ENCODE results near the gene EPC1. TPM values are rescaled to one million over a fixed set of nuclear protein-coding genes. Genes with fewer than 3 reads are reported as not detected.

The EPC1 gene
- total and polyA plus RNA-seq, 9 of the 15 experiments (the other 6 are each of a cell fraction or from before 2014, with no cell fraction given), result 7.0 to 43.6 (median 16.1) TPM

DNA sequence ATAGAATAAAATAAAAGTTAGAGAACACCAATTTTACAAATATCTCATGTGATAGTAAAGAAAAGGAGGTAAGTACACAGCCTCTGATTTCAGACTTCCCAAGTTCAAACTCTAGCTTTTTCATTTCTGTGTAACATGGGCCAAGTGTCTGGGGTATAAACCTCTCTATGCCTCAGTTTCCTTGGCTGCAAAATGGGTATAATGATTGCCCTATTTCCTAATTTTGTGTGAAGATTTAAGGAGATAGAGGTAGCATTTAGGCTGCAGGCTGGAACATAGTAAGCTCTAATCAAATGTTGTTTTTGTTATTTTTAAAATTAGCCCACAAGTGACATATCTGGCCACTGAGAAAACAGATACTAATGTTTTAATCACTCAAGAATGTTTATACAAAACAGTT lies 26.1 kb upstream of the EPC1 start:
- in situ Hi-C loops (cut with MboI), result no loop called here
- Histone ChIP-seq H3K9ac (ENCODE audit: insufficient read depth in 1 of 2, low read depth in 2 of 2, low read length in 2 of 2) (no peak overlapping the region), H3K4me3 (no peak overlapping the region), H2AFZ (ENCODE audit: low read depth, low read length) (no peak overlapping the region), H3K9me1 (ENCODE audit: control insufficient read depth, insufficient read depth, low read length) (no peaks in the 10 kb centered on the region), H3K27me3 (ENCODE audit: control insufficient read depth in 2 of 2, insufficient read depth in 2 of 2, low read length in 2 of 2) (no peaks in the 10 kb centered on the region), H3K4me1 (replicated peaks in 1 of 2; ENCODE audit: control insufficient read depth in 2 of 2, insufficient read depth in 2 of 2, low read length in 2 of 2) (no peaks in the 10 kb centered on the region), H3K27ac (ENCODE audit: extremely low read depth, low read depth, low read length) (no peak overlapping the region), H4K20me1 (replicated peaks; ENCODE audit: control insufficient read depth, insufficient read depth, low read length) (no peaks in the 10 kb centered on the region), H3K79me2 (ENCODE audit: control insufficient read depth, insufficient read depth, low read length) (peaks cover 55% of the 10 kb centered on the region), H3K9me3 (replicated peaks; ENCODE audit: control insufficient read depth, insufficient read depth, low read depth, low read length) (no peaks in the 10 kb centered on the region), H3K4me2 (ENCODE audit: insufficient read depth, low read length) (no peak overlapping the region), H3K36me3 (ENCODE audit: control insufficient read depth, insufficient read depth, low read length) (no peaks in the 10 kb centered on the region)
- CTCF ChIA-PET (ENCODE audit: low intra/inter-chr PET ratio), result no interaction called here
- intact Hi-C loops (cut with micrococcal nuclease), result loop anchor here (10.0 kb wide), 3 partner anchors 422 to 632 kb away; partner anchors contain the start of gene ITGB1
- FAIRE-seq (no peak), DNase-seq (ENCODE audit: extremely low read depth in 1 of 4, low spot score in 3 of 4) (no peak), ATAC-seq (no peak)
- POLR2A ChIA-PET, result interaction anchor here (1.1 to 1.3 kb wide), 2 partner anchors 15 to 64 kb away, joined by 3 read pairs; no protein-coding TSS in a partner anchor
- BruUV-seq (replicated peaks), result no TSS peak
- no peak for TF ChIP-seq LARP7 (IDR thresholded peaks at IDR 0.05)
- TF ChIP-seq RBBP5 (IDR thresholded peaks at IDR 0.05; ENCODE audit: borderline replicate concordance, insufficient read depth, low read length, poor library complexity, severe bottlenecking), result no peak
- peak; percentile 91 for TF ChIP-seq RBM25 (IDR thresholded peaks at IDR 0.05; ENCODE audit: low read depth, low read length, severe bottlenecking)
- TF ChIP-seq ZNF354B (CRISPR knock-in tag; IDR thresholded peaks at IDR 0.05), result no peak
- 0 out of 4 replicates have a peak, but pooled peaks of 1 of the 2 experiments have one; percentile 6 for TF ChIP-seq KDM1A (IDR thresholded peaks at IDR 0.05)
- peak; percentile 36; the same call in 1 of the 2 replicates for TF ChIP-seq BCOR (IDR thresholded peaks at IDR 0.05)
- no peak for TF ChIP-seq TBP (optimal IDR thresholded peaks at IDR 0.05; ENCODE audit: low read depth, low read length)
- TF ChIP-seq E2F8 (IDR thresholded peaks at IDR 0.05; ENCODE audit: low read depth, partially characterized antibody), result no peak
- TF ChIP-seq, protein P1, sequence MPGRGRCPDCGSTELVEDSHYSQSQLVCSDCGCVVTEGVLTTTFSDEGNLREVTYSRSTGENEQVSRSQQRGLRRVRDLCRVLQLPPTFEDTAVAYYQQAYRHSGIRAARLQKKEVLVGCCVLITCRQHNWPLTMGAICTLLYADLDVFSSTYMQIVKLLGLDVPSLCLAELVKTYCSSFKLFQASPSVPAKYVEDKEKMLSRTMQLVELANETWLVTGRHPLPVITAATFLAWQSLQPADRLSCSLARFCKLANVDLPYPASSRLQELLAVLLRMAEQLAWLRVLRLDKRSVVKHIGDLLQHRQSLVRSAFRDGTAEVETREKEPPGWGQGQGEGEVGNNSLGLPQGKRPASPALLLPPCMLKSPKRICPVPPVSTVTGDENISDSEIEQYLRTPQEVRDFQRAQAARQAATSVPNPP (IDR thresholded peaks at IDR 0.05; ENCODE audit: borderline replicate concordance, insufficient read depth, insufficient read length), result no peak
- TF ChIP-seq HBP1 (CRISPR knock-in tag; IDR thresholded peaks at IDR 0.05), result no peak
- TF ChIP-seq, protein P2, sequence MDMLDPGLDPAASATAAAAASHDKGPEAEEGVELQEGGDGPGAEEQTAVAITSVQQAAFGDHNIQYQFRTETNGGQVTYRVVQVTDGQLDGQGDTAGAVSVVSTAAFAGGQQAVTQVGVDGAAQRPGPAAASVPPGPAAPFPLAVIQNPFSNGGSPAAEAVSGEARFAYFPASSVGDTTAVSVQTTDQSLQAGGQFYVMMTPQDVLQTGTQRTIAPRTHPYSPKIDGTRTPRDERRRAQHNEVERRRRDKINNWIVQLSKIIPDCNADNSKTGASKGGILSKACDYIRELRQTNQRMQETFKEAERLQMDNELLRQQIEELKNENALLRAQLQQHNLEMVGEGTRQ (CRISPR knock-in tag; IDR thresholded peaks at IDR 0.05), result no peak
- no peak for TF ChIP-seq SMC3 (conservative IDR thresholded peaks at IDR 0.05; ENCODE audit: insufficient read depth, low read depth, low read length)
- TF ChIP-seq MYBL2 (IDR thresholded peaks at IDR 0.05; ENCODE audit: low read depth), result no peak
- no peak for TF ChIP-seq MYBL2 (CRISPR knock-in tag; IDR thresholded peaks at IDR 0.05; ENCODE audit: borderline replicate concordance)
- TF ChIP-seq ARID1B (IDR thresholded peaks at IDR 0.05), result no peak
- no peak for TF ChIP-seq MCM7 (IDR thresholded peaks at IDR 0.05)
- TF ChIP-seq PCBP1 (IDR thresholded peaks at IDR 0.05; ENCODE audit: low read depth, low read length, poor library complexity, severe bottlenecking), result no peak

Data from K562 (cell line).